GM21526 (cell line): ENCODE data around the gene DNAJC27.

ENCODE experiments used
- ATAC-seq: cut with Tn5 transposase; IDR thresholded peaks from one replicate; pipeline ENCODE4 v1.9.1; 2021; ENCODE audit warnings: moderate library complexity; ENCODE audit not compliant: unreplicated experiment, low FRiP score

Gene DNAJC27

GRCh38 chr2:24926602-24927252, 45.0 kb downstream of the DNAJC27 start:
- no peak for ATAC-seq

GRCh38 chr2:24926220-24926601, 45.5 kb downstream of the DNAJC27 start:
- no peak for ATAC-seq

- ATAC-seq: no peak
Observed at GRCh38 chr2:24925815-24926214, 45.9 kb downstream of the DNAJC27 start.

GRCh38 chr2:24924732-24925131, 47.0 kb downstream of the DNAJC27 start:
- ATAC-seq: no peak

DNA sequence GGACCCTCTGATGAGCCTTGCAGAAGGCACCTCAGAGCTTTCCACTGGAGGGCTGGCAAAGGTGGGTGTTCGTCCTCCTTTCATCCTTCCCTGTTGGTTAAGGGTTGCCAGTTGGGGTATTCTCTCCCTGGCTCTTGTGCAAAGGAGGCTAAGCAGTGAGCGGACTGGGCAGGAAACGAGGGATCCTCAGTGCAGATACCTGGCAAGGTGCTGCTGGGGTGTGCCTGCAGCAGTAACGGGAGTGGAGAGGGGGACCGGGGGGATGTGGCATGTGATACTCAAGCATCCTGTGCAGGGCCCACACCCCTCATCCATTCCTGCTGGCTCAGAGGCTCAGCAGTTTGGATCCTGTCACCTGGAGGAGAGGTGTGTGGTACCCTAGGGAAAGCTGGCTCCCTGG, 47.5 kb downstream of the DNAJC27 start:
- no peak for ATAC-seq

DNA sequence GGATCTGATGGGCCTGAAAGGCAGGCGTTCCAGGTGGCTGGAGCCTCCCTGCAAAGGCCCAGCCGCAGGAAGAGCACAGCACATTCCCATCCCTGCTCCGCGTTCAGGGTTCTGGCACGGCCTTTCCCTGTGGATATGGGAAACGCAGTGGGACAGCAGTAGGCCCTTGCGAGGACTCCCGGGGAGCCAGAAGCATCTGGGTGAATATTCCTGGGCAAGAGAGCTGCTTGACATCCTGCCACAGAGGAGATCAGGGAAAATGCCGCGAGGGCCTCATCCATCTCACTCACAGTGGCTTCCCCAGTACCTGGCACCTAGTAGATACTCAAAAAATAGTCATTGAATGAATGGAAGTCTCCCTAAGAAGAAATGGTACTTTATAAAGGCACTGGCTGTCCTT, 48.6 kb downstream of the DNAJC27 start:
- ATAC-seq: no peak

GRCh38 chr2:24922556-24922955, 49.2 kb downstream of the DNAJC27 start:
- ATAC-seq: no peak

DNA sequence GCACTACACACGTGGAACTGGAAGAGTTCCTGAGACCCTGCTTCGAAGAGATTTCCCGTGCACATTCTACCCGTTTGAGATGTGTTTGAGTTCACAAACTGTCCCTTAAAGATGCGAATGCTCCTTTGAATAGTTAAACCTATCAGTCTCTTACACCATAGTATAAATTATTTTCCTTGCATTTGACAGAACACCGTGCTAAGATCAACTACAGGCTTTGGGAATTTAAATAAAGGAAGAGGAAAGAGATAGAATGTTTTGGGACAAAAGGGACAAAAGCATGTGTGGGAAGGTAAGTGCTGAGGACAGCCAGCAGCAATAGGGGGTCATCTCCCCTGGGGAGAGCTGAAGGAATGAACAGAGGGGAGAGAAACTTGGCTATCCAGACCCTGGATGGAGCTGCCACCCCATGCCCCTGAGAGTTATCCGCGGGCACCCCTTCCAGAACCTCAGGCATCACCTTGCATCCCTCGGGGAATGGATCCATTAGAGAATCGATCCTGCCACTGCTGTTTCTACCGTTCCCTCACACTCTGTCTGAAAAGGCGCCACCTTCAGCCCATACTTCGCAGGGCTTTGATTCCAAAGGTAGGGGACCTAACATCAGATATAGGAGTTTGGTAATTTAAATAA, 50.8 kb downstream of the DNAJC27 start:
- ATAC-seq: no peak

- ATAC-seq: peak; percentile 41
Observed at GRCh38 chr2:24920098-24920808, 51.5 kb downstream of the DNAJC27 start, which contains the start of gene ADCY3. Gene ADCY3 (minus strand): TSS chr2:24920237. CDS start chr2:24918987, 1,250 bp downstream.

GRCh38 chr2:24919506-24920097, 52.2 kb downstream of the DNAJC27 start:
- peak; percentile 19 for ATAC-seq

DNA sequence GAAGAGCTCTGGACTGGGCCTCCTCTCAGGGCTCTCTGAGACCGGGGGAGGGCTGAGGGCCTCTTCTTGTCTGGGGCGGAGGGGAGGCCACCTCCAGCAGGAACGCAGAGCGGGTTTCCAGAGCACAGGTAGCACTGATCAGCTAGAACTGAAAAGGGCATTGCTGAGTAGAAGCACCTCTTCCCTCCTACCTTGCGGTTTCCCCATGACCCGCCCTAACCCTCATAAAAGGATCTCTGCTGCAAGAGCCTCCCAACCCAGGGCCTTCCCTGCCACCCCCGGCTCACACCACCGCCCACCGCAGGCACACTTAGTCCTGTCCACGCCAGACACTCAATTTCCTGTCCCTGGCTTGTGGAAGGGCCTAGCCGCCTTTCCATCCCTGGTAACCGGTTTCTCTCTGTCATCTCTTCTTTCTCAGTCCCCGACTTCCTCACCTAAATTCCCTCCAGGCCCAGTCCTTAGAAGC, 52.7 kb downstream of the DNAJC27 start:
- ATAC-seq: no peak

DNA sequence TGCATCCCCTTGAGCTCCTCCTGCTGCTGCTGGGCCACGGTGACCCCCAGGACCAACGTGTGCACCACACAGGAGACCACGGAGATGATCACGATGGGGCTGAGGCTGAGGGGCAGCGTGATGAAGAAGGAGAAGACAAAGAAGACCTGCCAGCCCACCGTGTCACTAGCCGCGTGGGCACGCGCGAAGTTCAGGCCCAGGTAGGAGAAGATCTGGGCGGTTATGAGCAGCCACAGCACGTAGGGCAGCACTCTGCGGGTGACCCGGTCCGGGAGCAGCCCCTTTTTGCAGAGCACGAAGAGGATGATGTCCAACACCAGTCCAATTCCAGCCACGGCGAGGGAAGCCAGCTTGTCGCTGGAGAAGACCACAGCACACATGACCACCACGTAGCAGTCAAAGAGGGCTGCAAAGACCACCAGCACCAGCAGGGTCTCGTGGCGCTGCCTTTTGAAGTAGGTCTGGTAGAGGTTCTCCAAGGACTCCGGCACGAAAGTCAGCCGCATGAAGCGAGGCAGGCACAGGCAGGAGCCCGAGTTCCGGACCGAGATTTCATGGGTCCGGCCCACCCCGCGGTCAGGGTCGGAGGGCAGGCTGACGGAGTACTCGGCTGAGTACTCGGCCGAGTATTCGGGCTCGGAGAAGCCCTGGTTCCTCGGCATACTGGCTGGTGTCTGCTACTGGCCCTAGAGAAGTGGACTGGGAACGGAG, 53.3 kb downstream of the DNAJC27 start:
- no peak for ATAC-seq

DNA sequence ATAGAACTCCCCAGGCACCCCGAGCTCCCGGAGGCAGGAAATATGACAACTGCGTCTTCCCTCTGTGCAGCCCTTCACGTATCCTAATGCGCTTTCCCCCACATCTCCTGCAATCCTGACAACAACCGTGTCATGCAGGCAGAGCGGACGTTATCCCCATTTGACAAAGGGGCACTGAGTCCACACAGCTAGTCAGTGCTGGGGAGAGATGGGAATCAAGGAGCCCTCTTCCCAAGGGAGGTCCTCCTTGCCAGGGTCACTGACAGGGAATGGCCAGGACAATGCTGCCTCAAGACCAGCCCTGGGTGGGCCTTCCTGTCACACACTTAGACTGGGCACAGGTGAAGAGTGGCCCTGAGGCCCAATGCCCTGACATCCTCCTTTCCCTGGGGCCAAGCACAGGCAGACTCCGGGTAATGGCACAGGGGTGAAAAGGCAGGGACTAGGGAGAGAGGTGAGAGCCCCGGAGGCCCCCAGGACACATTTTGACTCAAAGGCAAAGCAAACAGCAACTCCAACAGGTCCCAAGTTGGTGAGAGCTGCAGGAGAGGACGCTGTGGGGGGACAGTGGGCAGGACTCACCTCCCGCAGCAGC, 53.9 kb downstream of the DNAJC27 start:
- ATAC-seq: no peak

DNA sequence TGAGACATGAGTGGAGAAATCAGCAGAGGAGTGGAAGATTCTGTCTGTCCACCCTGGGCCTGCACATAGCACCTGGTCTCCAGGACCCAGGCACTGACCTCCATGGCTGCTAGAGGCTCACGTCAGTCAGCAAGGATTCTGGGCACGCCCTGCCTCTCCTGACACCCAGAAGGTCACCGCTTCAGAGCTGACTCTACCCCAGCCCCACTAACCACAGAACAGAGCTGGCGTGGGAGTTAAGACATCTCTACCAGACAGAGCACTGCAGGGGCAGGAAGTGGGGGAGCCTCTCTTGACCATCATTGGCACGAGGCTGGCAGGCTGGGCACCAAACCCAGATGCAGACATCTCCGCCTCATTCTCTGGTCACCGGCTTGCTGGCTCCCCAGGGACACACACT, 54.7 kb downstream of the DNAJC27 start:
- no peak for ATAC-seq

GRCh38 chr2:24915796-24916195, 56.0 kb downstream of the DNAJC27 start:
- no peak for ATAC-seq

GRCh38 chr2:24915175-24915574, 56.6 kb downstream of the DNAJC27 start:
- no peak for ATAC-seq

GRCh38 chr2:24914713-24915112, 57.0 kb downstream of the DNAJC27 start:
- ATAC-seq: no peak

- no peak for ATAC-seq
Observed at GRCh38 chr2:24913911-24914310, 57.8 kb downstream of the DNAJC27 start.

GRCh38 chr2:24912986-24913385, 58.8 kb downstream of the DNAJC27 start:
- no peak for ATAC-seq

DNA sequence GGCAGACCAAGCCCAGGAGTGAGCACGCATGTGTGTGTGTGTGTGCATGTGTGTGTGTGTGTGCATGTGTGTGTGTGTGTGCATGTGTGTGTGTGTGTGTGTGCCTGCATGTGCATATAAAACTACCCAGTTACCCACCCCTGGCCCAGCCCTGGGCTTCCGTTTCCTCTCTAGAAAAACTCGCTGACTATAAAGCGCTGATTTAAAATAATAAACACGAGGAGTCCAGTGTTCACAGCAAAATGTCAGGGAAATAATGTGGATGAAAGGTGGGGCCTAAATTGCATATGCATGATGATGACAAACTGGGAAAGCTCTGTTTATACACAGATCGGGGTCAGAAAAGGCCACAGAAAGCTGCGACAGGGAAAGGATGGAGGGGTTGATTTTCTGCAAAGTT, 59.2 kb downstream of the DNAJC27 start:
- ATAC-seq: no peak
